HG03039 (cell line): ENCODE results near the gene SPAG9.

Experiments
- ATAC-seq: cut with Tn5 transposase; IDR thresholded peaks from one replicate; pipeline ENCODE4 v1.9.1; 2021; ENCODE audit warnings: mild to moderate bottlenecking, moderate library complexity; ENCODE audit not compliant: unreplicated experiment

SPAG9 gene

DNA sequence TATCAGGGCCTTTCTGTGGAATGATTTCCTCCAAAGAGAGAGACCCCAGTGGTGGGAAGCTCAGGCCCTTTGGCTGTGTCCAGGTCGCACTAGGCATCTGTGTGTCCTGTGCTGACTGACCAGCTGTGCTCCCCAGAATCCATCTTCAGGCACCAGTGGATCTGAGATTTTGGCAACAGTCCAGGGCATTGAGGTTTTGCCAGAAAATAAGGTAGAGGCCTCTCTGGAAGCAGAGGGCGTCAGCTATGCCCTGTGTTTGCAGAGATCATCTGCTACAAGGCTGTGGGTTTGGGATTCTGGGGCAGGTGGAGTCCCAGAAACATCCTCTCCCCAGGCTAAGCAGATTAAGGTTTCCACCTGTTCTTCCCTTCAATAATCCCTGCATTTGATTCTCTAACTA lies 197.1 kb downstream of the SPAG9 start:
- ATAC-seq = no peak

DNA sequence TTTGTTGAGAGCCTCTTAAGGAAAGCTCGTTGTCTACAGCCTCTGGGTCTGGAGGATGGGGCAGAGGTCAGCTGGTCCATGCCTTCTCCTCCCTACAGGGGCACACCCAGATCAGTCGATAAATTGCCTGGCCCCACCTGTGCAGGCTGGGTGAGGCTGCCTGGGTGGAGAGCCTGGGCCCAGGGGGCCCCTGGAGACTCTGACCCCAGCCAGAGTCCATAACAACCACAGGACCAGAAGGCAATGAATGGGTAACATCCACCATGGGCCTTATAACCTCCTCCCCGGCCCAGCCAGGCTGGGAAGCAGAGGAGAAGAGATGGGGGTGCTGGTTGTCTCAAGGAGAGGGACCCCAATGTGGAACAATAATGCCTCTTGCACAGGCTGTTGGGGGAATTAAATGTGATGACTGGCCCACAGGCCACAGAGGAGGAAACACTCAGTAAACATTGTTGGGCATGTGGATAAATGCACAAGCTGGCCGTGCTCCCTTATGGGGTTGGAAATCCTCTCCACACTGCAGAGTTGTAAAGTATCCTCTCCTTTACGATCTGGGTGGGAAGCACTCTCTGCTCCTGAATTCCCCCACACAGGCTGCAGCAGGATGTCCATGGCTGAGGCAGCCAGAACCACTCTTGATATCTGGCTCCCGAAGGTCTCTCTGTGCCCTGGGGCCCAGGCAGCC lies 197.8 kb downstream of the SPAG9 start:
- no peak for ATAC-seq

DNA sequence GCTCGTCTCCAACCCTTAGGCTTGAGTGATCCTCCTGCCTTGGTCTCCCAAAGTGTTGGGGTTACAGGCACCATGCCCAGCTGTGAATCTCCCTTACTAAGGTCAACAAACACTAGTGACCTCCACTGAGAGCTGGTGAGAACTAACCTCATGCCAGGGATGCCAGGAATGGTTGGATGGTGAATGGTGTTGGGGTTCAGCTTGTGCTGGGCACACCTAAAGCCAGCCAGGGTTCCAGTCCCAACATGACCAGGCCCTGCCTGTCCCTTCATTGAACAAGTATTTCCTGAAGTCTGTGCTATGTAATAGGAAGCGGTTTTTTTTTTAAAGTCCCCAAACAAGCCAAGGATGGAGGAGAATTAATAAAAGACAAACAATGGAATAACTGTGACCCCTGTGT lies 198.6 kb downstream of the SPAG9 start:
- no peak for ATAC-seq

DNA sequence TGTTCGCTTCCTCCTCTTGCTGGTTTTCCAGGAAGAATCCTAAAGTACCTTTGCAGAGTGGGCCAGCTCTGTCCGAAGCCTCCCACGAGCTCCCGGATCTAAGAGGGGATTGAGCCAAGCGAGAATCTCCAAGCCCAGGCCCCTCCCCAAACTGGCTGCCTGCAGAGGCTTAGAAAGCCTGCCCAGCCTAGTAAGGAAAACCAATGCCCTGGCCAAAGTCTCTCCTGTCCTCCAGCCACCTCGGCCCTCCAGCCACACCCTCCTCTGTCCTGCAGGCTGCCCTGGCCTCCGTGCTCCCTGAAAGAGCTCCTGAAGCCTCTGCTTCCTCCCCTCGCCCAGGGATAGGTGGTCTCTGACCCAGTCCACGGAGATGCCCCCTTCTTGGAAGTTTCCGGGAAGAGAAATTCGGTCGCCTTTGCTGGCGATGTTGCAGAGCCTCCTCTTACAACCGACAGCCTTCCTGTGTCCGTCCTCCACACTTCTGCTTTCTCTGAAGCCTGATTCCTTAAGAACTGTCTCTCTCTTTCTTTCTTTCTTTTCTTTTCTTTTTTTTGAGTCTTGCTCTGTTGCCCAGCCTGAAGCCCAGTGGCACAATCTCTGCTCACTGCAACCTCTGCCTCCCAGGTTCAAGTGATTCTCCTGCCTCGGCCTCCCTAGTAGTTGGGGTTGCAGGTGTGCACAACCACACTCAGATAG lies 199.6 kb downstream of the SPAG9 start:
- ATAC-seq = no peak

DNA sequence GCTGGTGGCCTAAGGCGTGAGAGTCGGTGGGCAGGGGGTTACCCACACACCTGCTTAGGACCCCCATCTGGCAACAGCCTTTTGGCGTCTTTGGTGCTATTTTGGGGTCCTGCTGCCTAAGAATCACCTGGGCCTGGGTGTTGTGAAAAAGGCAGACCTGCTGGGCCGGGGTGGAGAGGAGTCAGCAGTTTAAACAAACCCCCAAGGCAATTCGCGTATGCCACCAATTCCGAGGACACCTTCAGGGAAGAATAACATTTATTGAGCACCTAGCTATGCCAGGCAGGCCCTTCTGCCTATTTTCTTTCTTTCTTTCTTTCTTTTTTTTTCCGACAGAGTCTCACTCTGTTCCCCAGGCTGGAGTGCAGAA lies 200.6 kb downstream of the SPAG9 start:
- no peak for ATAC-seq

DNA sequence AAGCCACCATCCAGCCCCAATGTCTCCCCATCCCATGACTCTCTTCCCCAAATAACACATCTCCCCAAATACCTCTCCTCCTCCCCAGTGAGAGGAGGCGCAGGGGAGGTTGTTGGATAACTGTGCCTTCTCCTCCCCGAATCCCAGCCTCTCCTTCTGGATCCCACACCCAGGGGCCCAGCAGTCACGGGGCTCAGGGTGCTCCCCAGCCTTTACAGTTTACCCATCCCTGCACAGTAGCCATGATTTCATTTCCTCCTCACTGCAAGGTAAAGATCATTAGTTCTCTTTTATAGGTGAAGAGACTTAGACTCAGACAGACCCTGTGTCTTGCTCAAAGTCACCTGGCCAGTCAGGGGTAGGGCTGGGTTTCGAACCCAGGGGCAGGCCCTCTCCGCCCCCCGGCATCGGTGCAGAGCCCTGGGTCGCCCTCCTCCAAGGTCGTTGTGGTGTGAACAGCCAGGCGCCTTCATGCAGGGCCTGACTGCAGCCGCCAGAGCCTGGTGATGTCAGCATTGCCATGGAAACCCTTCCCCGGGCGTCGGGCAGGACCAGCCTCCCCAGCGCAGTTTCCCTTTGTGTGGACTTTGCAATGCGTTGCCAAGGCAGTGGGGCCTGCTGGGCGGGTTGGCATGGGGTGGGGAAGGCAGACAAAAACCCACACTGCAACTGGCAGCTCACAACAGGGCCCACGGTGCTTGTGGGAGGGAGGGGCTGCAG lies 201.2 kb downstream of the SPAG9 start:
- ATAC-seq = no peak

DNA sequence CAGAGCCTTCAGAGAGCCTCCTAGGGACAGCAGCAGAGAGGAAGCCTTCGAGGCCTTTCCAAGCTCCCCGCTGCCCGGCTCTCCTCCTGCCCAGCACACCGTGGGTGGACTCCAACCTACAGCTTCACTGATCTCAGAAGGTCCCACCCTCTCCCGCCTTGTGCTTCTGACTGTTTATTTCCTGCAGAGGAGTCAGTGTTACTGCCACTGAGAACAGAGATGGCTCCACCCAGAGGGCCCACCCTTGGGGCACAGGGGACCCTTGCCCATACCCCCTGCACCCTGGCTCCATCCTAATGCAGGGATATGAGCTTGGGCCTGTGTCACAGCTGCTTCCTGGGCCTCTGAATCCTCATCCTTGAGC lies 201.8 kb downstream of the SPAG9 start:
- no peak for ATAC-seq

DNA sequence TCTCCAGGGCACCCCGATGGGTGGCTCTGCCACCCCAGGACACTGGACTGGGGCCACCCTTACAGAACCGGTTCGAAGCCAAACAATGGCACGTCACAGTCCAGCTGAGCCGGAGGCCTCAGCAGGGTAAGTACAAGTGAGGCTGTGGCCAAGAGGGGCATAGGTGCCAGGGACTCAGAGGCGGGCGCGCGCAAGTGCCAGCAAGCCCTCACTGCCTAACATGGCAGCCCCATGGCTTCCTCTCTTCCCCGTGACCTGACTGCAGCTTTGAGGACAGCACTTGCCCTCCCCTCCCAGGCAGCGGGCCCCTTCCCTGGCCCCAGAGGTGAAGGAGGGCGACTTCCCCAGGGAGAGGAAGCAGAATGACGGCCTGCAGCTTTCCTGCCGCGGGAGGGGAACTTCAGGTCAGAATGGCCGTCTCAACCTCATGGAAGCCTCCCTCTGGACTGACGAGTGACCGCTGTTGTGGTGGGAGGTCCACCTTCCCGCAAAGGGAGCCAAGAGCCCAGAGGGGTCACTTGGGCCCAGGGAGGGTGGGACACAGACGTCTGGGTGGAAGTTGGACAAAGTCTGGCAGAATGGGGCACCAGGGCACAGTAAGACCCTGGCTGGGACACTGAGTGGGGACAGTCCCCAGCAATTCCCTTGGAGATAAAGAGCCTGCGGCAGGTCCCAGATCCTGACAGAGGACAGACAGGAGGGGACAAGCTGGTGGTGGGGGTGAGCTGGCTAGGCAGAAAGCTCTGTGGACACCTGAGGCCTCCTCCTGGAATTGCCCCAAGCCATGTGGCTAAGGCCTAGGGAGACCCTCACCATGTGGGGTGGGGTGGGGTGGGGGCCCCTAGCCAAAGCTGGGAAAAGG lies 202.4 kb downstream of the SPAG9 start:
- ATAC-seq = no peak

DNA sequence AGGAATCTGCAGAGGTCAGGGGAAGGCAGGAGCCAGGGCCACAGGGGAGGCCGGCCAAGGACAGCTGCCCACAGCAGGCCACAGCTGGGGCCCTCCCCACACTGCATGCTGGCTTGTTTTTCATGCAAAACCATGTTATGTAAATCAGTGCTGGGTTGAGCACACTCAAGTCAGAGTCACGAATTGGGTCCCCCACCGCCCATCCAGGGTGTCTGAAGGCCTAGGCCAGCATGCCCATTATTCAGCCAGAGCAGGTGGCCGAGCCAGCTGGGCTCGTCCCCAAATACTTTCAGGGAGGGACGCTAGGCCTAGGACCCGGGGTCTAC lies 203.3 kb downstream of the SPAG9 start:
- no peak for ATAC-seq

DNA sequence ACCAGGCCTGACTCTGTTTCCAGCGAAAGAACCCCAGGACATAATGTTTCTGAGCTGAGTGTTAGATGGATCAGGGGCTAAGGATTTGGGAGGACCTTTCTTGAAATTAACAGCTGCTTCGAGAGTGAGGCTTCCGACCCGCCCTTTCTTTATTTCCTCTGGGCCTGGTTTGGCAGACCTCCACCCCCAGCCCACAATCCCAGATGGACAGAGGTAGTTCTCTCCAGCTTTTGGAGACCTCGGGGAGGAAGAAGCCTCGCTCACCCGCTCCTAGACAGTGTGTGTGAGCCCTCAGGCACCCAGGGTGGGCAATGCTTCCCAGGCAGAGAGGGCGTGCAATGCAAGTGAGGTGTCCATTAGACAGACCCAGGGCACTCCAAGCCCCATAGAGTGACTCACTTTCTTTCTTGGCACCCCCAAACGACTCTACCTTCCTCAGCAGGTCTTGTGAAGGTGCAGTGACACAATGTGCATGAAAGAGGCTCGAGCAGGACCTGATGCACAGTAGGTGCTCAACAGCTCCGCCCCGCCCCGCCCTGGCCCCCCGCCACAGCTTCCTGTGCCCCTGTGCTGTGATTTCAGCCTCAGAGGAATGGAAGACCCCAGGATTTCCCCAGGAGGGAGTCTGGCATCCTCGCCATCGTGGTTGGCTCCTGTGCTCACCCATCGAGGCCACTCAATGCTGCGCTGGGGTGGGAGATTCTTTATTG lies 203.8 kb downstream of the SPAG9 start:
- no peak for ATAC-seq

DNA sequence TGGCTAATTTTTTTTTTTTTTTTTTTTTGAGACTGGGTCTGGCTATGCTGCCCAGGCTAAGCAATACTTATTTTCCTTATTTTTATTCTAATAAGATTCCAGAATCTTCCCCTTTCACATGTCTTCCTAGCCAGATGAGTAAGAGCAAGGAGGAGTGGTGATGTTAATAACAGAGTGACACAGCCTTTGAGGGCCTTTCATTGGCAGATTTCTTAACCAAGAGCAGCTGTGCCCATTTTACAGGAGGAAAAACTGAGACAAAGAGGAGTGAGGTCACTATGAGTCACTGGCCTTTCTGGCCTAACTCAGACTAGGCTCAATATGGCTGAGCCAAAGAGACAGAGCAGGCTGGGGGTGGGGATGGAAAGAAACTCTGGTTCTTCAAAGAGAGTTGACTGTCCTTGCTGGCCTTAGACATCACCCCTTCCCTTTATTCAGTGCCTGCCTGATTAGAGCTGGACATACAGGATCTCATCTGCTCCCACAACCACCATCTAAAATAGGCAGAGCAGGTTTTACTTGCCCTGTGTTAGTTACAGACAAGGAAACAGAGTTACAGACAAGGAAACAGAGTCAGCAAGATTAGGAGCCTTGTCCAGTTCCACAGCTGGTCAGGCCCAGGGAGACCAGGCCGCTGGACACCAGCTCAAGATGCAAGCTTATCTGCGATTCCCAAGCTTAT lies 204.5 kb downstream of the SPAG9 start:
- no peak for ATAC-seq

DNA sequence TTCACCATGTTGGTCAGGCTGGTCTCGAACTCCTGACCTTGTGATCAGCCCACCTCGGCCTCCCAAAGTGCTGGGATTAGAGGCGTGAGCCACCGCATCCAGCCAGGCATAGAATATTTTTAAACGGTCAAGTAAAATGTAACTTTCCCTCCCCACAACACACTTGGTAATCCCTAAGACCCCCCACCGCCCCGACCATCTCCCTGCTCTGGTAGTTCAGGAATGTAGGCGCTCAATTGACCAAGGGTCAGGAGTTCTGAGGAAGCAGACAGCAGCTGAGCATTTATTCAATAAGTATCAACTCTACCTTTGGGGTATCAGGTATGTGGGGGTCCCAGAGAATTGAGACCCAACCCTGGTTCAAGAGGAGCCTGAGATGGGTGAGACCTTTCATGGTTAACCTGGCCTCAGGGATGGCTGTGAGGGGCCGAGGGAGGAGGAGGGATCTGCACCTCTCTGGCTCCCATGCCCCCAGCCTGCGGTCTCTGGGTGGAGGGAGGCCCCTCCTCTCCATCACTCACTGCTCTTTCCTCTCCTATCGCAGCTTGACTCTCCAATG lies 206.1 kb downstream of the SPAG9 start:
- ATAC-seq = no peak

DNA sequence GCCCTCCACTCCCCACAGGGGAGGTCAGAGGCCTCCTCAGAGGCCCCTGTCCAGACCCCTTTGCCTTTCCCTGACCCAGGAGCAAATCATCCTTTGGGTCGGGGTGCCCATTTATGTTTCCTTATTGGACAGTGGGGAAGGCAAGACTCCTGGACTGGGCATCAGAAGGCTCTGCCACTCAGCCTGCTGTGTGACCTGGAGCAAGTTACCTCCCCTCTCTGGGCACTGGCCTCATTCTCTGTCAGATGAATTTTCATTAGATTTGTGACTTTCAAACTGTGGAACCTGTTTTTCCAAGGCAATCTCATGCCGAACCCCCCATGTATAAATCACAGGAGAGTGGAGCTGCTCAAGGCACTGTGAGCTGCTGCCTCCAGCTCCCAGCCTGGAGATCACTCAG lies 207.5 kb downstream of the SPAG9 start:
- ATAC-seq = no peak
